K562 (cell line): ENCODE results near the gene PTPRT.

ENCODE experiments used
- ARHGAP35 ChIP-seq: fragments of 450-650 bp; IDR thresholded peaks from 2 replicates; pipeline ENCODE4 v1.6.1; 2018; ENCODE audit not compliant: partially characterized antibody
- ETV6 ChIP-seq, 3 experiments: fragments of 150-350 bp in 1 of 3; sonication (generic) in 1 of 3; formaldehyde crosslinking in 1 of 3; IDR thresholded peaks; 2 replicates each; pipeline versions ENCODE4 v1.6.1 to v1.8.0; 2014 to 2022; ENCODE audit warnings: borderline replicate concordance in 2 of 3, low read depth in 2 of 3, antibody characterized with exemption in 1 of 3, low read length in 1 of 3, mild to moderate bottlenecking in 1 of 3, missing genetic modification reagents in 1 of 3
- FOXA1 ChIP-seq: fragments of 450-650 bp; IDR thresholded peaks from 2 replicates; pipeline ENCODE4 v1.6.1; 2016; ENCODE audit warnings: mild to moderate bottlenecking, borderline replicate concordance
- HDAC3 ChIP-seq: fragments of 450-650 bp; IDR thresholded peaks from 2 replicates; pipeline ENCODE4 v1.6.1; 2018; ENCODE audit warnings: borderline replicate concordance, mild to moderate bottlenecking, moderate library complexity; ENCODE audit not compliant: partially characterized antibody
- POLR2AphosphoS5 ChIP-seq: IDR thresholded peaks from 2 replicates; pipeline ENCODE4 v1.6.1; 2011; ENCODE audit warnings: mild to moderate bottlenecking, low read depth, low read length, moderate library complexity; ENCODE audit not compliant: control insufficient read depth, insufficient read depth
- TAF1 ChIP-seq: IDR thresholded peaks from 2 replicates; pipeline ENCODE4 v1.6.1; 2011; ENCODE audit warnings: mild to moderate bottlenecking, low read length, moderate library complexity; ENCODE audit not compliant: insufficient read depth, control insufficient read depth, severe bottlenecking; ENCODE audit errors: extremely low read depth
- THRAP3 ChIP-seq: fragments of 450-650 bp; IDR thresholded peaks from 2 replicates; pipeline ENCODE4 v1.6.1; 2016; ENCODE audit warnings: mild to moderate bottlenecking, inconsistent platforms, borderline replicate concordance
- ZNF57 ChIP-seq: fragments of 450-650 bp; formaldehyde crosslinking; IDR thresholded peaks from 2 replicates; pipeline ENCODE4 v1.4.0; 2020; ENCODE audit warnings: mild to moderate bottlenecking, moderate library complexity
- TF ChIP-seq, protein P1 (sequence below): fragments of 450-650 bp; conservative IDR thresholded peaks from 2 replicates; pipeline ENCODE4 v1.6.1; 2016; ENCODE audit warnings: missing genetic modification characterization, low read depth, mild to moderate bottlenecking, control low read depth, missing compliant biosample characterization
- TF ChIP-seq, protein P2 (sequence below): fragments of 450-650 bp; IDR thresholded peaks from 2 replicates; pipeline ENCODE4 v1.6.1; 2014; ENCODE audit warnings: low read depth, mild to moderate bottlenecking, moderate library complexity, borderline replicate concordance
- TF ChIP-seq, protein P3 (sequence below), 3 experiments: fragments of 200-800 bp in 1 of 3; sonication (Bioruptor generic) in 1 of 3; sonication (generic) in 1 of 3; formaldehyde crosslinking in 1 of 3; IDR thresholded peaks; 2 replicates each; pipeline versions ENCODE4 v1.6.1 to v1.8.0; 2016 to 2022; ENCODE audit warnings: mild to moderate bottlenecking in 2 of 3, missing compliant biosample characterization in 2 of 3, missing genetic modification characterization in 2 of 3, missing genetic modification reagents in 1 of 3

DNA sequence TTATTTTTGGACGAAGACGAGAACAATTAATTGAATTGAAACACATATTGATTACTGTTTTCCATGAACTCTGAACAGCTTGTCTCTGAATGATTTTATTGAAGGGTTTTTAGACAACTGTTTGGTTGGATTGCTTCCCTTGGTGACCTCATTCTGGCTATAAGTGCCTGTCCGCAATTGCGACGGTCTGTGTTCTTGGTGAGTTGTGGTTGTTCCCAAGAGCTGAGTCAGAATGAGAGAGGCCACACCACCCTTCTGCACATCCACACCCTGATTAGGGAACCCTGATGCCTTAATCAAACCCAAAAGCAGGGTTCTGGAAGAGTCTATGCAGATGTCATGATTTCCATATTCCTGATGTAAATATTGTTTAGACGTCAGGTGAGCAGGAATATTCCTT, 747.0 kb downstream of the PTPRT start:
- TF ChIP-seq ETV6 (IDR thresholded peaks at IDR 0.05; ENCODE audit: borderline replicate concordance in 1 of 2, low read depth in 2 of 2, low read length in 1 of 2) (no peak), ETV6 (CRISPR knock-in tag; IDR thresholded peaks at IDR 0.05; ENCODE audit: borderline replicate concordance) (no peak), HDAC3 (no peak), TAF1 (no peak), THRAP3 (no peak), ARHGAP35 (no peak), POLR2AphosphoS5 (no peak), ZNF57 (CRISPR knock-in tag) (no peak), FOXA1 (no peak)
- TF ChIP-seq, protein P1, sequence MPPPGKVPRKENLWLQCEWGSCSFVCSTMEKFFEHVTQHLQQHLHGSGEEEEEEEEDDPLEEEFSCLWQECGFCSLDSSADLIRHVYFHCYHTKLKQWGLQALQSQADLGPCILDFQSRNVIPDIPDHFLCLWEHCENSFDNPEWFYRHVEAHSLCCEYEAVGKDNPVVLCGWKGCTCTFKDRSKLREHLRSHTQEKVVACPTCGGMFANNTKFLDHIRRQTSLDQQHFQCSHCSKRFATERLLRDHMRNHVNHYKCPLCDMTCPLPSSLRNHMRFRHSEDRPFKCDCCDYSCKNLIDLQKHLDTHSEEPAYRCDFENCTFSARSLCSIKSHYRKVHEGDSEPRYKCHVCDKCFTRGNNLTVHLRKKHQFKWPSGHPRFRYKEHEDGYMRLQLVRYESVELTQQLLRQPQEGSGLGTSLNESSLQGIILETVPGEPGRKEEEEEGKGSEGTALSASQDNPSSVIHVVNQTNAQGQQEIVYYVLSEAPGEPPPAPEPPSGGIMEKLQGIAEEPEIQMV (tag), result no peak
- TF ChIP-seq, protein P2, sequence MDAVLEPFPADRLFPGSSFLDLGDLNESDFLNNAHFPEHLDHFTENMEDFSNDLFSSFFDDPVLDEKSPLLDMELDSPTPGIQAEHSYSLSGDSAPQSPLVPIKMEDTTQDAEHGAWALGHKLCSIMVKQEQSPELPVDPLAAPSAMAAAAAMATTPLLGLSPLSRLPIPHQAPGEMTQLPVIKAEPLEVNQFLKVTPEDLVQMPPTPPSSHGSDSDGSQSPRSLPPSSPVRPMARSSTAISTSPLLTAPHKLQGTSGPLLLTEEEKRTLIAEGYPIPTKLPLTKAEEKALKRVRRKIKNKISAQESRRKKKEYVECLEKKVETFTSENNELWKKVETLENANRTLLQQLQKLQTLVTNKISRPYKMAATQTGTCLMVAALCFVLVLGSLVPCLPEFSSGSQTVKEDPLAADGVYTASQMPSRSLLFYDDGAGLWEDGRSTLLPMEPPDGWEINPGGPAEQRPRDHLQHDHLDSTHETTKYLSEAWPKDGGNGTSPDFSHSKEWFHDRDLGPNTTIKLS, result no peak
- TF ChIP-seq, protein P3, sequence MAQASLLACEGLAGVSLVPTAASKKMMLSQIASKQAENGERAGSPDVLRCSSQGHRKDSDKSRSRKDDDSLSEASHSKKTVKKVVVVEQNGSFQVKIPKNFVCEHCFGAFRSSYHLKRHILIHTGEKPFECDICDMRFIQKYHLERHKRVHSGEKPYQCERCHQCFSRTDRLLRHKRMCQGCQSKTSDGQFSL (CRISPR knock-in tag; IDR thresholded peaks at IDR 0.05), result no peak
- TF ChIP-seq, protein P3 (tag; IDR thresholded peaks at IDR 0.05), result no peak
